Astrocyte of the cerebellum (primary cell): ENCODE results near the gene NAPB.
A peak's percentile ranks its signal among the peaks of the same experiment; 100 is the strongest.

ENCODE experiments used
- DNase-seq: peaks from one replicate; pipeline ENCODE4 v3.0.0-alpha.2; 2011; ENCODE audit warnings: low read depth
- H3K4me3 ChIP-seq: 2 replicates; pipeline ENCODE4 v1.5.1; 2011; ENCODE audit warnings: mild to moderate bottlenecking, low read depth, low read length, moderate library complexity
- in situ Hi-C: cut with HindIII; loops from 2 replicates; pipeline ENCODE4 v1.10.0; 2017; ENCODE audit warnings: low sequenced_read_pairs
- TF ChIP-seq, protein P1 (sequence below): IDR thresholded peaks from 2 replicates; pipeline ENCODE4 v1.5.1; 2012; ENCODE audit warnings: low read length, low read depth, moderate library complexity, mild to moderate bottlenecking; ENCODE audit errors: missing control alignments

Gene NAPB

DNA sequence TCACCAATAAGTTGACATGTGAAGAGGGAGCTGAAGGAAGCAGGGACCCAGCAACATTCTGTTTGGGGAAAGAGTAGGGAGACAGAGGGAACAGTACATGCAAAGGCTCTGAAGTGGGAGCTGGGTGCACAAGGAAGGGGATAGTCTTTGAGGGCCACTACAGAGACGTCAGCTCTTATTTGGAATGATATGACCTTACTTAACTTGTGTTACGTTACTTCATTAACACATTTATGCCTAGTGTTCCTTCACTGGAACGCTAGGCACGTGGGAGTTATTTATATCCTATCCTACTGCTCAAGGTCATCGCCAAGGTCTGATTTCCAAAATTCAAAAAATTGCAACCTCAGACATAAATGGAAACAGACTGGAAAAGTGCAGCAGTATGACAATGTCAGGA, 20.2 kb downstream of the NAPB start:
- in situ Hi-C loops: no loop called here
- no peak overlapping the region for H3K4me3 ChIP-seq
- TF ChIP-seq, protein P1, sequence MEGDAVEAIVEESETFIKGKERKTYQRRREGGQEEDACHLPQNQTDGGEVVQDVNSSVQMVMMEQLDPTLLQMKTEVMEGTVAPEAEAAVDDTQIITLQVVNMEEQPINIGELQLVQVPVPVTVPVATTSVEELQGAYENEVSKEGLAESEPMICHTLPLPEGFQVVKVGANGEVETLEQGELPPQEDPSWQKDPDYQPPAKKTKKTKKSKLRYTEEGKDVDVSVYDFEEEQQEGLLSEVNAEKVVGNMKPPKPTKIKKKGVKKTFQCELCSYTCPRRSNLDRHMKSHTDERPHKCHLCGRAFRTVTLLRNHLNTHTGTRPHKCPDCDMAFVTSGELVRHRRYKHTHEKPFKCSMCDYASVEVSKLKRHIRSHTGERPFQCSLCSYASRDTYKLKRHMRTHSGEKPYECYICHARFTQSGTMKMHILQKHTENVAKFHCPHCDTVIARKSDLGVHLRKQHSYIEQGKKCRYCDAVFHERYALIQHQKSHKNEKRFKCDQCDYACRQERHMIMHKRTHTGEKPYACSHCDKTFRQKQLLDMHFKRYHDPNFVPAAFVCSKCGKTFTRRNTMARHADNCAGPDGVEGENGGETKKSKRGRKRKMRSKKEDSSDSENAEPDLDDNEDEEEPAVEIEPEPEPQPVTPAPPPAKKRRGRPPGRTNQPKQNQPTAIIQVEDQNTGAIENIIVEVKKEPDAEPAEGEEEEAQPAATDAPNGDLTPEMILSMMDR: no peak
- DNase-seq: no peak

GRCh38 chr20:23399568-23400241, 21.6 kb downstream of the NAPB start:
- in situ Hi-C loops: no loop called here
- DNase-seq: peak; percentile 58
- no peak overlapping the region for H3K4me3 ChIP-seq

GRCh38 chr20:23397961-23398360, 23.3 kb downstream of the NAPB start:
- in situ Hi-C loops: no loop called here
- no peak overlapping the region for H3K4me3 ChIP-seq
- TF ChIP-seq, protein P1: no peak
- DNase-seq: no peak

More at GRCh38 chr20:23399568-23400241, 21.6 kb downstream of the NAPB start:
- TF ChIP-seq, protein P1: peak; percentile 35

DNA sequence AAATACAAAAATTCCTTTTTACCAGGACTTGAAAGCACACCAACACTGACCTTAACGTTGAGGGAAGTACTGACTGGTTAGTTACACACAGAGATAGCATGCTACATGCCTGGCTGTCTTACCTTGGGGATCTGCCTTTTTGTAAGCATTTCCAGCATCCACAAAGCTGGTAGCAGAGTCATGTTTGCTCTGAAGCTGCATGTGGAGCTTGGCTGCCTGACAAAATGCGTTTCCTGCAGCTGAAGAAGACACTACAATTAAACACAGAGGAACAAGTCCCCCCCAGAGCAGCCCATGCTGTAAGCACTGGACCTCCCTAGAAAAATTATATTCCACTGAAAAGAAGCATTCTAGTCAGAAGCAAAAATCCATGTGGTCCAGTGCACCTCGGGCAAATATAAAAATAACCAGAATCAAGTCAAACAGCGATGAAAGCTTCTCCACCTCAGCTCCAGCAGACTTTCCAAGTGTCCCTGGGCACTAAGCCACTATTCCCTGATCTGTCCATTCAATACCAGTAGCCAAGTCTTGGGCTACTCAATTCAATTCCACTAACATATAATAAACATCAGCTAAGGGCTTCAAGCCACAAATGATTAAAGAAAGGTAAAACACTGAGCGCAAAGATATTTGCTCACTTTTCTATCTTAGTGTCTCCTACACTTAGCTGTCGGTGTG, 24.2 kb downstream of the NAPB start:
- in situ Hi-C loops: no loop called here
- no peak for DNase-seq
- H3K4me3 ChIP-seq: no peak overlapping the region
- TF ChIP-seq, protein P1: no peak

DNA sequence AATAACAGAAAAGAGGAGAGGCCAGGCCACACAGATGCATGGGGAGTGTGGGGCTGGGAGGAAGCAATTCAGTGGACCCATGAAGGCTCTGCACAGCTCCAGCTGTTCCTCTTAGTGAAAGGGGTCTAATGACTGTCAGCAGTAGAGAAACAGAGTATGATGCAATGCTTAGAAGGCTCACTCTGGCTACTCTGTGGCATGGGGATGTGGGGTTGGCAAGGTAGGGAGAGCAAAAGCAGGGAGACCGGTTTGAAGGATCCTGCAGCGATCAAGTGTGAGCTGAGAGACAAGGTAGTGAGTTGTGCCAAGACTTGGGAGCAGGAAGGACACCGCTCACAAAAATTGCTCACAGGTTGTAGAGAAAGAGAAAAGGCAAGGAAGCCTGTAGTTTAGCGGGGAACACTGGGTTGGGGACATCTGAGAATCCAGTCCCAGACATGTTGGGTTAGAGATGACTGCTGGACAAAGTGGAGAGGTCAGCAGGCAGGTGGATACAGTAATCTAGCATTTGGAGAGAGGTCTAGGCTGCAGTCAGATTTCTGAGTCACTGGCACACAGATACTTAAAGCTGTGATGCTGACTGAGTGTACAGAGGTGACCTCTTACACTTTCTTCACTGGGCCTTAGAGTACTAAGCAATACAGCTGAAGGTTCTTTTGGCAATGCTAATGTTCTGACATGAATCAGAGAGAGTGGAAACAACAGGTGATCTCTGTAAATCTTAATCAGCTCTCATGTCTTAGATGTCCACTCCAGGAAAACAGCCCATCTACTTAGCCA, 27.1 kb downstream of the NAPB start:
- in situ Hi-C loops: no loop called here
- H3K4me3 ChIP-seq: no peak overlapping the region
- TF ChIP-seq, protein P1: no peak
- DNase-seq: no peak

- no peak overlapping the region for H3K4me3 ChIP-seq
- TF ChIP-seq, protein P1: no peak
- in situ Hi-C loops: no loop called here
- no peak for DNase-seq
Measured at GRCh38 chr20:23391707-23392310, 29.5 kb downstream of the NAPB start.
